ENCODE measurements around the gene OR10C1. TPM values are rescaled to one million over a fixed set of nuclear protein-coding genes. Genes with fewer than 3 reads are reported as not detected.

OR10C1 gene, protein sequence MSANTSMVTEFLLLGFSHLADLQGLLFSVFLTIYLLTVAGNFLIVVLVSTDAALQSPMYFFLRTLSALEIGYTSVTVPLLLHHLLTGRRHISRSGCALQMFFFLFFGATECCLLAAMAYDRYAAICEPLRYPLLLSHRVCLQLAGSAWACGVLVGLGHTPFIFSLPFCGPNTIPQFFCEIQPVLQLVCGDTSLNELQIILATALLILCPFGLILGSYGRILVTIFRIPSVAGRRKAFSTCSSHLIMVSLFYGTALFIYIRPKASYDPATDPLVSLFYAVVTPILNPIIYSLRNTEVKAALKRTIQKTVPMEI
- not detected for polyA plus RNA-seq (2013)

DNA sequence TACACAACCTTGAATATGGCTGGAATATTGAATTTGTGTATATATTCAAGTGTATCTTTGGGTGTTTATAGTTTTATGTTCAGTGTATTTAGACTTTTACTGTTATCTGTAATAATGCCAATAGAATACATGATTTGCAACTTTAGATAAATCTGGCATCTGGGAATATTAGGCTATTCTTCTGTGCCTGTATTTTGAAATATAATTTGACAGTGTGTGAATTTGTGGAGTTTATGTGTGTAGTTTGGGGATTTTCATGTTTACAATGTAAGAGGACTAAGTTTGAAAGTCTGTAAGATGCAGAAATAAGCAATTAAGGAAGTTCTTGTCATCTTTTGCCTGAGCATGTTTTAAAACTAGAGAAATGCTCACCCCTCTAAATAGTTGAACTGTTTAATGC is at the start of gene OR10C1:
Gene OR10C1, plus strand, starts transcription at position 301 of the 400 bp plus-strand sequence. CDS start 710 bp downstream, outside the sequence.
- H3K27me3 ChIP-seq (replicated peaks in 2 of 5; ENCODE audit: control insufficient read depth in 4 of 5, insufficient read depth in 5 of 5, low read length in 4 of 5), result peaks cover 0 to 9% (median 0%) of the 10 kb centered on the region in 5 experiments

DNA sequence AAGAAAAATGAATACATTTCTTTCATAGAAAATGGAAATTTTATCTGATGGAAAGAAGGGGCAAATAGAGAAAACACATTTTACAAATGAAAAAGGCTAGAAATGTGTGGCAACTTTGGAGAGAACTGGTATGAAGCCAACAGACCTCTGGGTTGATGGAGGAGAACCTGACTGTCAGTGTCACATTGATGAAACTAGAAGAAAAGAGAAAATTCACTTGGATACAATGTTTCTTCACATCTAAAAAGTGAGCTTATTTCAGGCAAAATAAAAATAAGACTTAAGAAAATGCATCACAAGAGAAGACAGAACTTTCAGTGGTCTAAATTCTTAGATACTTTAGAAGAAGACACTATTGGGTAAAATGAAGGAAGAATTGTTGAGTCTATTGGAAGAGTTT is 43.8 kb upstream of the OR10C1 start, which contains the start of gene OR12D2:
Gene OR12D2, plus strand, starts transcription at position 301 of the 400 bp plus-strand sequence. CDS start 1,069 bp downstream, outside the sequence.
- Histone ChIP-seq H3K27me3 (replicated peaks in 2 of 5; ENCODE audit: control insufficient read depth in 4 of 5, insufficient read depth in 5 of 5, low read length in 4 of 5) (peaks cover 2 to 16% (median 7%) of the 10 kb centered on the region in 5 experiments), H3K36me3 (ENCODE audit: control insufficient read depth in 4 of 4, insufficient read depth in 4 of 4, low read length in 3 of 4) (no peaks in the 10 kb centered on the region), H3K9me3 (ENCODE audit: control extremely low read depth in 1 of 5, control insufficient read depth in 4 of 5, insufficient read depth in 2 of 5, low read depth in 1 of 5, low read length in 4 of 5) (peaks cover 0 to 2% (median 0%) of the 10 kb centered on the region in 5 experiments), H3K4me3 (ENCODE audit: control insufficient read depth in 1 of 7, extremely low read depth in 1 of 7, insufficient read depth in 4 of 7, low read depth in 2 of 7, low read length in 6 of 7) (no peak within 1 kb of the TSS), H3K27ac (ENCODE audit: insufficient read depth in 1 of 2, low read depth in 1 of 2, low read length in 2 of 2, poor library complexity in 1 of 2, severe bottlenecking in 2 of 2) (no peak within 1 kb of the TSS), H3K4me1 (ENCODE audit: control extremely low read depth in 1 of 4, control insufficient read depth in 4 of 4, insufficient read depth in 4 of 4, low read length in 3 of 4) (no peaks in the 10 kb centered on the region)
- CTCF ChIA-PET, result no interaction called here
- no peak for DNase-seq
- POLR2A ChIA-PET, result no interaction called here

More for the DNA sequence above, at the start of gene OR10C1:
- Histone ChIP-seq H3K36me3 (ENCODE audit: control insufficient read depth in 4 of 4, insufficient read depth in 4 of 4, low read length in 3 of 4) (no peaks in the 10 kb centered on the region), H3K4me1 (ENCODE audit: control extremely low read depth in 1 of 4, control insufficient read depth in 4 of 4, insufficient read depth in 4 of 4, low read length in 3 of 4) (no peaks in the 10 kb centered on the region), H3K9me3 (ENCODE audit: control extremely low read depth in 1 of 5, control insufficient read depth in 4 of 5, insufficient read depth in 2 of 5, low read depth in 1 of 5, low read length in 4 of 5) (no peaks in the 10 kb centered on the region), H3K4me3 (ENCODE audit: control insufficient read depth in 1 of 7, extremely low read depth in 1 of 7, insufficient read depth in 4 of 7, low read depth in 2 of 7, low read length in 6 of 7) (no peak within 1 kb of the TSS), H3K27ac (ENCODE audit: insufficient read depth in 1 of 2, low read depth in 1 of 2, low read length in 2 of 2, poor library complexity in 1 of 2, severe bottlenecking in 2 of 2) (no peak within 1 kb of the TSS)
- POLR2A ChIA-PET, result no interaction called here
- DNase-seq, result no peak
- CTCF ChIA-PET, result no interaction called here

DNA sequence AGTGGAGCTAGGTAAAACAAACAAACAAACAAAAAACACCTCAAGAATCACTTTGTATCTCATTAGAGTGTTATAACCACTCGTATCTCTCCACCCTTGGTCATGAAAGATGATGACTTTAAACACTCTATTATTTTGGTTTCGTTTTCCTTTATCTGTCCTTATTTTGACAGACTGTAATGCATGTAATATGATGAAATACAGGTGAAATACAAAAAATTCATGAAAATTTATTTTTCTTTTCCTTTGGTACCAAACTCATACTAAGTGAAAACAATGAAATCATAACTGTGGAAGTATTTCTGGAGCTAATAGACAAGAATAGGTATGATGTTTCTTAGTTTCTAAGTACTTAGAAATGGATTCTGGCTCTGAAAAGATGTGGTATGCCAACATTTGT is 39.6 kb upstream of the OR10C1 start:
- Histone ChIP-seq H3K9me3 (ENCODE audit: control extremely low read depth in 1 of 5, control insufficient read depth in 4 of 5, insufficient read depth in 2 of 5, low read depth in 1 of 5, low read length in 4 of 5) (no peaks in the 10 kb centered on the region), H3K4me1 (ENCODE audit: control extremely low read depth in 1 of 4, control insufficient read depth in 4 of 4, insufficient read depth in 4 of 4, low read length in 3 of 4) (no peaks in the 10 kb centered on the region), H3K36me3 (ENCODE audit: control insufficient read depth in 4 of 4, insufficient read depth in 4 of 4, low read length in 3 of 4) (no peaks in the 10 kb centered on the region), H3K27ac (ENCODE audit: insufficient read depth in 1 of 2, low read depth in 1 of 2, low read length in 2 of 2, poor library complexity in 1 of 2, severe bottlenecking in 2 of 2) (no peak overlapping the region), H3K4me3 (ENCODE audit: control insufficient read depth in 1 of 7, extremely low read depth in 1 of 7, insufficient read depth in 4 of 7, low read depth in 2 of 7, low read length in 6 of 7) (no peak overlapping the region), H3K27me3 (replicated peaks in 2 of 5; ENCODE audit: control insufficient read depth in 4 of 5, insufficient read depth in 5 of 5, low read length in 4 of 5) (peaks cover 0 to 16% (median 6%) of the 10 kb centered on the region in 5 experiments)
- WGBS (ENCODE audit: insufficient coverage), result no CpG with 5 or more reads among the region's 2 CpGs
- no peak for DNase-seq
- ChIA-PET POLR2A (no interaction called here), CTCF (no interaction called here)

DNA sequence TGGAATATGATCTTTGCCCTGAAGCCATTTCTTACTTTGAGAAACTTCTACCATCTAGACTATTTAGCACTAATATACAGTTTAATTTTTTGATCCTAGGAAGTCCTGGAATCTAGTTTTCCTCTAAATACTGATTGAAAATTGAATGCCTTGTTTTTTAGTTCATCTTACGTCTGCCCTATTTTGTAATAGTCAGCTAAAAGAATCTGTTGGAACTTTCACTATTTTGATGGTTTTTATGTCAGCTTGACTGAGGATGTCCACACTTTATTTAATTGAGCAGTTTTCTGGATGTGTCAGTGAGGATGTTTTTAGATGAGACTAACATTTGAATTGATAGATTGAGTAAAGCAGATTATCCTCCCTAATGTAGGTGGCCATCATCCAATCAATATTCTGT is 35.3 kb upstream of the OR10C1 start:
- Histone ChIP-seq H3K27me3 (replicated peaks in 2 of 5; ENCODE audit: control insufficient read depth in 4 of 5, insufficient read depth in 5 of 5, low read length in 4 of 5) (no peaks in the 10 kb centered on the region), H3K27ac (ENCODE audit: insufficient read depth in 1 of 2, low read depth in 1 of 2, low read length in 2 of 2, poor library complexity in 1 of 2, severe bottlenecking in 2 of 2) (no peak overlapping the region), H3K4me3 (ENCODE audit: control insufficient read depth in 1 of 7, extremely low read depth in 1 of 7, insufficient read depth in 4 of 7, low read depth in 2 of 7, low read length in 6 of 7) (no peak overlapping the region), H3K4me1 (ENCODE audit: control extremely low read depth in 1 of 4, control insufficient read depth in 4 of 4, insufficient read depth in 4 of 4, low read length in 3 of 4) (no peaks in the 10 kb centered on the region), H3K36me3 (ENCODE audit: control insufficient read depth in 4 of 4, insufficient read depth in 4 of 4, low read length in 3 of 4) (no peaks in the 10 kb centered on the region), H3K9me3 (ENCODE audit: control extremely low read depth in 1 of 5, control insufficient read depth in 4 of 5, insufficient read depth in 2 of 5, low read depth in 1 of 5, low read length in 4 of 5) (peaks cover 0 to 3% (median 0%) of the 10 kb centered on the region in 5 experiments)
- WGBS (ENCODE audit: insufficient coverage), result no CpG with 5 or more reads among the region's 1 CpG
- ChIA-PET CTCF (no interaction called here), POLR2A (no interaction called here)
- DNase-seq, result no peak

DNA sequence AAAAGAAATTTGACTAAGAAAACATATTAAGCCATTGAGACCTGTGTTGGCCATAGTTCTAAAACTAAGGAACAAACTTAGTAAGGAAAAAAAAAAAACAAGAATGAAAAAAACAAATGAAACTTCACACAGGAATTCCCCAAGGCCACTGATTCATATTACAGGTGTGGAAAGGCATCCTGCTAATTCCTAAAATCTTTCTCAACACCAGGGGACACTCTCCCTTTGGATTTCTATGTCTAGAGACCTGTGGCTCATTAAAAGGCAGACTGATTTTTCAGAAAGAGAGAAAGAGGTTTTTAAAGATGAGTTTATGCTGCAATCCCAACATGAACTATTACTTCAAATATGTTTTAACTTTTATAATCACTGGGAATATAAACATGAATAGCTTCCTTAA is 24.5 kb upstream of the OR10C1 start, which contains the start of gene OR12D1:
Gene OR12D1, plus strand, starts transcription at position 341 of the 400 bp plus-strand sequence.
- Histone ChIP-seq H3K27ac (ENCODE audit: insufficient read depth in 1 of 2, low read depth in 1 of 2, low read length in 2 of 2, poor library complexity in 1 of 2, severe bottlenecking in 2 of 2) (no peak within 1 kb of the TSS), H3K9me3 (ENCODE audit: control extremely low read depth in 1 of 5, control insufficient read depth in 4 of 5, insufficient read depth in 2 of 5, low read depth in 1 of 5, low read length in 4 of 5) (peaks cover 0 to 13% (median 3%) of the 10 kb centered on the region in 5 experiments), H3K27me3 (replicated peaks in 2 of 5; ENCODE audit: control insufficient read depth in 4 of 5, insufficient read depth in 5 of 5, low read length in 4 of 5) (peaks cover 0 to 2% (median 0%) of the 10 kb centered on the region in 5 experiments), H3K4me1 (ENCODE audit: control extremely low read depth in 1 of 4, control insufficient read depth in 4 of 4, insufficient read depth in 4 of 4, low read length in 3 of 4) (no peaks in the 10 kb centered on the region), H3K4me3 (ENCODE audit: control insufficient read depth in 1 of 7, extremely low read depth in 1 of 7, insufficient read depth in 4 of 7, low read depth in 2 of 7, low read length in 6 of 7) (no peak within 1 kb of the TSS), H3K36me3 (ENCODE audit: control insufficient read depth in 4 of 4, insufficient read depth in 4 of 4, low read length in 3 of 4) (no peaks in the 10 kb centered on the region)
- DNase-seq, result no peak
- POLR2A ChIA-PET, result no interaction called here
- CTCF ChIA-PET, result interaction anchor here (1.0 kb wide), 1 partner anchor 172 kb away, joined by 3 read pairs; no protein-coding TSS in a partner anchor

DNA sequence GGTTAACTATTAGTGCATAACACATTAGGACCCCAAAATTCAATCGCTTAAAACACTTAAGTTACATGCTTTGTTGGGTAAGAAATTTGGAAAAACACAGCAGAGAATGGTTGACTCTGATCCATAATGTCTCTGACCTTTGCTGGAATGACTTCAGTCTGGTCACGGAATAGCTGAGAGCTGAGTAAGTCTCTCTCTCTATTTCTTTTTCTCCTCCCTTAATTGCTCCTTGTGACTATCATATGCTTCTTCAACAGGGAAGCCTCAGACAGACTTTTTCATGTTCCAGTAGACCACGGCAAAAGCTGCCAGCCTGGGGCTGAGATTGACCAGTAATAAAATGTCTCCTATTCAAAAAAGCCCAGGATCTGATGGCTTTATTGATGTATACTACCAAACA is 19.6 kb upstream of the OR10C1 start:
- POLR2A ChIA-PET, result no interaction called here

DNA sequence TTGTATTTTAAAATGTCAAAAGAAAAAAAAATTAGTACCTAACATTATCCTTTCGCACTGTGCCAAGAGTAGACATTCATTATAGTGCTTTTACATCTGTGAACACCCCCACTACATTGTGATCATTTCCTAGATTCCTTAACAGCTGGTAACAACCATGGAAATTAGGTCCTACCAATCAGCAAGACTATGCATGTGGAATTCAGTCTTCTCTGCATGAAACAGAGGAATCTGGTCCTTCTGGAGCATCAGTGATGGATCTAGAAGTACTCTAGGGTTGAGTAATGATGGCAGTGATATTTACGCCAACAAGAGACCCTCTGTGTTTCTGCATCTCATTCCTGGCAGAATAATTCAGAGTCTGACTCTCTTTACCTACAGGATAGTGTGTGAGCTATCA is 14.9 kb upstream of the OR10C1 start:
- no peaks in the 10 kb centered on the region for H3K36me3 ChIP-seq (ENCODE audit: control insufficient read depth in 4 of 4, insufficient read depth in 4 of 4, low read length in 3 of 4)
- H3K4me3 ChIP-seq (ENCODE audit: control insufficient read depth in 1 of 7, extremely low read depth in 1 of 7, insufficient read depth in 4 of 7, low read depth in 2 of 7, low read length in 6 of 7), result no peak overlapping the region
- H3K27me3 ChIP-seq (replicated peaks in 2 of 5; ENCODE audit: control insufficient read depth in 4 of 5, insufficient read depth in 5 of 5, low read length in 4 of 5), result no peaks in the 10 kb centered on the region
- H3K27ac ChIP-seq (ENCODE audit: insufficient read depth in 1 of 2, low read depth in 1 of 2, low read length in 2 of 2, poor library complexity in 1 of 2, severe bottlenecking in 2 of 2), result no peak overlapping the region
- POLR2A ChIA-PET, result no interaction called here
- CTCF ChIA-PET, result interaction anchor here (0.8 kb wide), 1 partner anchor 226 kb away, joined by 3 read pairs; no protein-coding TSS in a partner anchor
- H3K9me3 ChIP-seq (ENCODE audit: control extremely low read depth in 1 of 5, control insufficient read depth in 4 of 5, insufficient read depth in 2 of 5, low read depth in 1 of 5, low read length in 4 of 5), result no peaks in the 10 kb centered on the region
- DNase-seq, result no peak
- 100% methylated on average over 1 of the region's 2 CpGs for WGBS (ENCODE audit: insufficient coverage)
- H3K4me1 ChIP-seq (ENCODE audit: control extremely low read depth in 1 of 4, control insufficient read depth in 4 of 4, insufficient read depth in 4 of 4, low read length in 3 of 4), result no peaks in the 10 kb centered on the region

More for the DNA sequence above, 19.6 kb upstream of the OR10C1 start:
- Histone ChIP-seq H3K36me3 (ENCODE audit: control insufficient read depth in 4 of 4, insufficient read depth in 4 of 4, low read length in 3 of 4) (no peaks in the 10 kb centered on the region), H3K9me3 (ENCODE audit: control extremely low read depth in 1 of 5, control insufficient read depth in 4 of 5, insufficient read depth in 2 of 5, low read depth in 1 of 5, low read length in 4 of 5) (no peaks in the 10 kb centered on the region), H3K4me3 (ENCODE audit: control insufficient read depth in 1 of 7, extremely low read depth in 1 of 7, insufficient read depth in 4 of 7, low read depth in 2 of 7, low read length in 6 of 7) (no peak overlapping the region), H3K27ac (ENCODE audit: insufficient read depth in 1 of 2, low read depth in 1 of 2, low read length in 2 of 2, poor library complexity in 1 of 2, severe bottlenecking in 2 of 2) (no peak overlapping the region), H3K4me1 (ENCODE audit: control extremely low read depth in 1 of 4, control insufficient read depth in 4 of 4, insufficient read depth in 4 of 4, low read length in 3 of 4) (no peaks in the 10 kb centered on the region), H3K27me3 (replicated peaks in 2 of 5; ENCODE audit: control insufficient read depth in 4 of 5, insufficient read depth in 5 of 5, low read length in 4 of 5) (peaks cover 0 to 2% (median 0%) of the 10 kb centered on the region in 5 experiments)
- CTCF ChIA-PET, result no interaction called here
- WGBS (ENCODE audit: insufficient coverage), result no CpG with 5 or more reads among the region's 3 CpGs
- DNase-seq, result no peak
